GM18873 (cell line): ENCODE measurements around the gene ZPR1.
"Not testable (repeated sequence)": the region's sequence is repeated elsewhere in the genome, so short reads cannot be mapped to it uniquely, and the experiment has no call there.

Experiments used
- ATAC-seq: cut with Tn5 transposase; IDR thresholded peaks from one replicate; pipeline ENCODE4 v1.9.1; 2021; ENCODE audit warnings: mild to moderate bottlenecking, moderate library complexity, moderate number of reproducible peaks; ENCODE audit not compliant: unreplicated experiment, low FRiP score

ZPR1 gene

GRCh38 chr11:116787786-116788486, at the start of gene ZPR1:
ZPR1 (minus strand) TSS chr11:116788023; CDS start chr11:116787990, 33 bp downstream.
- no peak for ATAC-seq

GRCh38 chr11:116836632-116836991, 48.8 kb upstream of the ZPR1 start:
- no peak for ATAC-seq

GRCh38 chr11:116835791-116836631, 48.2 kb upstream of the ZPR1 start:
- peak; percentile 63 for ATAC-seq

- no peak for ATAC-seq
These were observed 47.4 kb upstream of the ZPR1 start for GRCh38 chr11:116835042-116835772.

GRCh38 chr11:116834535-116835041, 46.8 kb upstream of the ZPR1 start:
- not testable (repeated sequence) for ATAC-seq

GRCh38 chr11:116833816-116834534, 46.2 kb upstream of the ZPR1 start:
- no peak for ATAC-seq

- ATAC-seq = no peak
These were observed 45.6 kb upstream of the ZPR1 start for GRCh38 chr11:116833491-116833815.

GRCh38 chr11:116832350-116833290, 44.8 kb upstream of the ZPR1 start:
- ATAC-seq = no peak

GRCh38 chr11:116831790-116832349, 44.0 kb upstream of the ZPR1 start:
- no peak for ATAC-seq

- ATAC-seq = no peak
These were observed 42.5 kb upstream of the ZPR1 start for GRCh38 chr11:116830184-116830912.

GRCh38 chr11:116829525-116830183, 41.8 kb upstream of the ZPR1 start, which contains the start of gene APOC3:
APOC3 (plus strand) TSS chr11:116829907; CDS start chr11:116830583, 676 bp downstream.
- ATAC-seq = no peak

GRCh38 chr11:116828632-116829524, 41.1 kb upstream of the ZPR1 start:
- ATAC-seq = no peak

- no peak for ATAC-seq
These were observed 39.6 kb upstream of the ZPR1 start for GRCh38 chr11:116827461-116827860.

- ATAC-seq = no peak
These were observed 39.1 kb upstream of the ZPR1 start for GRCh38 chr11:116826751-116827431.

- ATAC-seq = no peak
These were observed 38.3 kb upstream of the ZPR1 start for GRCh38 chr11:116825854-116826750.
